HG03103 (cell line): Measurements from ENCODE around the gene LRRC19.

ENCODE experiments used
- ATAC-seq: cut with Tn5 transposase; IDR thresholded peaks from one replicate; pipeline ENCODE4 v1.9.1; 2021; ENCODE audit warnings: low read depth; ENCODE audit not compliant: unreplicated experiment

Gene LRRC19, protein sequence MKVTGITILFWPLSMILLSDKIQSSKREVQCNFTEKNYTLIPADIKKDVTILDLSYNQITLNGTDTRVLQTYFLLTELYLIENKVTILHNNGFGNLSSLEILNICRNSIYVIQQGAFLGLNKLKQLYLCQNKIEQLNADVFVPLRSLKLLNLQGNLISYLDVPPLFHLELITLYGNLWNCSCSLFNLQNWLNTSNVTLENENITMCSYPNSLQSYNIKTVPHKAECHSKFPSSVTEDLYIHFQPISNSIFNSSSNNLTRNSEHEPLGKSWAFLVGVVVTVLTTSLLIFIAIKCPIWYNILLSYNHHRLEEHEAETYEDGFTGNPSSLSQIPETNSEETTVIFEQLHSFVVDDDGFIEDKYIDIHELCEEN

GRCh38 chr9:27005491-27005890, at the start of gene LRRC19:
TSS of gene LRRC19 (minus strand) at chr9:27005672. CDS start at chr9:26999694, 5,978 bp downstream.
- ATAC-seq, result no peak

DNA sequence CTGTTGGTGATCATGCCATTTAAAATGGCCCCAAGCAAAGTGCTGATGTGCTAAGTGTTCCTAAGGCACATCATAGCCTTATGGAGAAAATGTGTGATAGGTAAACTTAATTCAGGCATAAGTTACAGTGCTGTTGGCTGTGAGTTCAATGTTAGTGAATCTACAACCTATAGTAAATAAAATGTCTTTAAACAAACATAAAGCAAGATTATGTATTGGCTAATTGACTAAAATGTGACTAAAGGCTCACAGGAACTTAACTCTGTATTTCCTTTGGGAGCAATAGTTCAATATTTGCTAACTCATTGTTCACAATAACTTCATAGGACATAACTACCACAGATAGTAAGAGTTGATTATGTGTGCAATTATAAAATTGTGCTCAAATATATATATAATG, 49.4 kb upstream of the LRRC19 start:
- no peak for ATAC-seq

DNA sequence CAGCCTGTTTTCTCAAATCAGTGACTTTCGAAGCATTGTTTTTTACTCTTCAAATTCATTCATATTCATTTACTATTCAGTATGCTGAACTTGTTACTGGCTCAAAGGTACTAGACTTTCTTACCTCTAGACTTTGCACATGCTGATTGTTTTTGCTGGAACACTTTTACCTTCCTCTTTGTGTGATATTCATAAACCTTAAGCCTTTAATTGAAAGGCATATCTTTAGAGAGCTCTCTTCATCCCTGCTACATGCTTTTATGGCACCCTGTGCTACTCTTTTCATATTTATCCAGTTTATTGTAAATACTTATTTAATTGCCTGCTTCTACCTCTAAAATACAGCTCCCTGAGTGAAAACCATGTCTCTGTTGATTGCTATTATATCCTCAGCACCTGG, 48.7 kb upstream of the LRRC19 start:
- no peak for ATAC-seq

- no peak for ATAC-seq
These were observed 48.0 kb upstream of the LRRC19 start for GRCh38 chr9:27053369-27054022.

DNA sequence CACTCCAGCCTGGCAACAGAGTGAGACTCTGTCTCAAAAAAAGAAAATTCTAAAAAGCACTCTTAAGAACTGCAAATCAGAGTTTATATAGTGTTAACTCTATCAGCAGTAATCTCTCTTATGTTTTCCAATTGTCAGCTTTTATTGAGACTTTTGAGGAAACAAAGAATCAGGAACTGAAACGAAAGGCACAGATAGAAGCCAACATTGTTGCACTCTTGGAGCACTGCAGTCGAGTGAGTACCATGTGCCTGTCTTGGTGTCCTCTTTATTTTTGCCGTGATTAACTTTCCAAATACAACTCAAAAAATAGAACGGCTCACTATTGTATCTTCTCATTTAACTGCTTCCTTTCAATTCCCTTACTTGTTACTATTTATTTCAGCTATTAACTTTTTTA, 41.7 kb upstream of the LRRC19 start:
- ATAC-seq, result no peak

DNA sequence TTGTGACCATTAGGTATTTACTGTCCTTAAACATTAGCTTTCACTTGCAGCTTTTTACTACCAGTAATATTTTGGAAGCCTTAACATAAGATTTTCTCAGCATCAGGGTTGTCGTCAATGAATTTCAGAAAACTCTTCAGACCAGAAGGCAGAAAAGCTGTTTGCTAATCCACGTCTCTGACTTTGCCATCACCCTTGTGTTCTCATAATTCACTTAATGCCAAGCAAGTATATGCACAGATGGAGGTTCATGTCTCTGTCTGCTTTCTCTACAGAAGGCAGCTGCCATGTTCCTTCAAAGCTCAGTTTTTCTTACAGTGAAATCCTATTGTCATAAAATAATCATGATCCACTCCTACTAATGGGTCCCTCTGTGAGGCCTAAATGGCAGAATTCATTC, 37.7 kb upstream of the LRRC19 start:
- no peak for ATAC-seq

DNA sequence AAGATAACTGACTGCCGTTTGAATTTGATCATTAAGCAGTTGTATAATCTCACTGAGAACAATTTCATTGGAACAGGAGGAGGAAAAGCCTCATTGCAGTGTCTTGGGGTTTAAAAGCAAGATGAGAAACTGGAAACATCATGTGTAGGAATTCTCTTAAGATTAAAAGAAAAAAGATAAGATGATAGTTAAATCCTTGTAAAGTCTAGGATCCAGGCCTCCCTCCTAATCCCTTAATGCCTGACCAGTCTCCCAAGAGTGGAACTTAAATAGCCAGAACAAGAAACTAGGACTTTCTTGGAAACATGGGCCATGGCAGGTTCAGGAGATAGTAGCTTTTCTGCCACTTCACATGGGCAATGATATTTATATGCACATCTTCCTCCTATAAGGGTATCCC, 37.0 kb upstream of the LRRC19 start:
- ATAC-seq, result no peak

GRCh38 chr9:27041746-27042145, 36.3 kb upstream of the LRRC19 start:
- ATAC-seq, result no peak

DNA sequence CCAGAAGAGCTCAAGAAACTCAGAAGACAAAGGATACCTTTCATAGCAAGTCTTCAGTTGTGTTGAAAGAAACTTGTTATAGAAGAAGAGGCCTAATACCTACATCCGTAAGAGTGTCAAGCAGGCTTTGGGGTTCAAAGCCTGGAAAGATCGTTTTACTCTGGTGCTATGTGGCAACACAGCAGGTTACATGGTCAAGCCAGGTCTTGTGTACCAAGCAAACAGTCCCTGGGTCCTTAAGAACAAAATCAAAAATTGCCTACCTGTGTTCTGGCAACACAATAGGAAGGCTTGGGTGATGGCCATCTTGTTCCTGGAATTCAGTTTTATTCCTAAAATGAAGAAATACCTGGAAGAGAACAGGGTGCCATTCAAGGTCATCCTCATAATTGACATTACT, 32.0 kb upstream of the LRRC19 start:
- ATAC-seq, result no peak

- peak; percentile 84 for ATAC-seq
These were observed 28.4 kb upstream of the LRRC19 start for GRCh38 chr9:27033815-27034403.

GRCh38 chr9:27029186-27029585, 23.7 kb upstream of the LRRC19 start:
- ATAC-seq, result no peak

DNA sequence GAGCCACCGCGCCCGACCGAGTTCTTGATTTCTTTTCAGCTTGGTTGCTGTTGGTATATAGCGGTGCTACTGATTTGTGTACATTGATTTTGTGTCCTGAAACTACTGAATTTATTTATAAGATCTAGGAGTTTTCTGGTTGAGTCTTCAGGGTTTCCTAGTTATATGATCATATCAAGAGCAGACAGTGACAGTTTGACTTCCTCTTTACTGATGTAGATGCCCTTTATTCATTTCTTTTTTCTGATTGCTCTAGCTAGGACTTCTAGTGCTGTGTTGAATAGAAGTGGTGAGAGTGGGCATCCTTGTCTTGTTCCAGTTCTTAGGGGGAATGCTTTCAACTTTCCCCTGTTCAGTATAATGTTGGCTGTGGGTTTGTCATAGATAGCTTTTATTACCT, 17.4 kb upstream of the LRRC19 start:
- no peak for ATAC-seq

- ATAC-seq, result no peak
These were observed 14.1 kb upstream of the LRRC19 start for GRCh38 chr9:27019589-27019988.

- no peak for ATAC-seq
These were observed 1.9 kb downstream of the LRRC19 start for GRCh38 chr9:27003426-27004077.

GRCh38 chr9:26995810-26996209, 9.7 kb downstream of the LRRC19 start:
- no peak for ATAC-seq

DNA sequence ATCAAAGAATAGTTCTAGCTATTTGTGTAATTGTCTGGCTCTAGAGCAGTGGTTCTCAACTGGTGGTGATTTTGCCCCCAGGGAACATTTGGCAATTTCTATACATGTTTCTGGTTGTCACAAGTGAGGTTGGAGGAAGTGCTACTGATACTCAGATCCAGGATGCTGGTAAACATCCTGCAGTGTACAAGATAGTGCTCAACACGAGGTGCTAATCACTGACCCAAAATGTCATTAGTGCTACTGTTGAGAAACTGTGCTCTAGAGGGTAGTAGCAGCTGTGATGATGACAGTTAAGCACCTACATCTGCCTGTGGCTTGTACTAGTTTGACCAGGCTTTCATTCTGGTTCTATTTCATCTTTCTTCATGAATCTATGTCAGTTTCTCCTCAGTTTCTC, 22.1 kb downstream of the LRRC19 start:
- ATAC-seq, result peak; percentile 74

- ATAC-seq, result no peak
These were observed 29.5 kb downstream of the LRRC19 start for GRCh38 chr9:26975728-26976707.

DNA sequence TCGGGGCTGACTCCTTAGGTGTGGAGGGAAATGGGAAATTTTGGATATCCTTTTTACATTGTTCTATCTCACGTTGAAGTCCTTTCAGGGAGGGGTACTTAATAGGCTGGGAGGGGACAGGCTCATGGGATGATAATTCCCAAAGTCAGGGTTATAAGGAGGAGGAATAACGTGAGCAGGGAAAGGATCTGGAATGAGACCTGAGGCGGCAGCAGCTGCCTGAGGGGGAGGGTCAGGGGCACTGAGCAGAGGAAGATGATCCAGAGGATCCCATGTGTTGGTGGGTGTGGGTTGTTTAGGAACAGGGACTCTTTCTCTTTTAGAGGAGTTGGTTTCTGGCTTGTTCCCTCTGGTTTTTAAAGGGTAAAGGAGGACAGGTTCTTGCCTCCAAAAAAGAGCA, 30.5 kb downstream of the LRRC19 start:
- ATAC-seq, result no peak

- ATAC-seq, result no peak
These were observed 31.5 kb downstream of the LRRC19 start for GRCh38 chr9:26973989-26974388.

- ATAC-seq, result no peak
These were observed 33.8 kb downstream of the LRRC19 start for GRCh38 chr9:26971721-26972120.
